NCI-H2196 treated with DMSO at 0.1 percent for 48 hours (cell line): ENCODE measurements around the gene RBM28.

Source experiments
- DNase-seq: peaks from one replicate; lab custom pipeline; 2025; ENCODE audit not compliant: unreplicated experiment; lab: John Stamatoyannopoulos, UW

RBM28 gene

GRCh38 chr7:128263420-128263819 is 80.3 kb downstream of the RBM28 start:
- no peak for DNase-seq

GRCh38 chr7:128262273-128263028 is 81.3 kb downstream of the RBM28 start:
- no peak for DNase-seq

- no peak for DNase-seq
Observed at GRCh38 chr7:128260069-128260795, 83.5 kb downstream of the RBM28 start.

GRCh38 chr7:128259131-128260061 is 84.3 kb downstream of the RBM28 start:
- DNase-seq, result no peak

GRCh38 chr7:128257458-128257857 is 86.2 kb downstream of the RBM28 start:
- no peak for DNase-seq

GRCh38 chr7:128255271-128255670 is 88.4 kb downstream of the RBM28 start:
- DNase-seq, result no peak

- no peak for DNase-seq
Observed at GRCh38 chr7:128254470-128254869, 89.2 kb downstream of the RBM28 start.

- no peak for DNase-seq
Observed at GRCh38 chr7:128253701-128254100, 90.0 kb downstream of the RBM28 start.

- no peak for DNase-seq
Observed at GRCh38 chr7:128251337-128251736, 92.4 kb downstream of the RBM28 start.
